Uterus (tissue), 4 donors: Measurements from ENCODE around the gene PLA2G6. TPM values are rescaled to one million over a fixed set of nuclear protein-coding genes. Genes with fewer than 3 reads are reported as not detected.

Source experiments
- DNase-seq, 2 donors: peaks; one replicate each; pipeline ENCODE4 v3.0.0-alpha.2; 2019 to 2020
- H3K27ac ChIP-seq, 2 donors: fragments of 200-600 bp; sonication (generic); 1 replicate in 1 of 2; 2 replicates in 1 of 2; pipeline ENCODE4 v1.5.1; 2016 to 2018
- H3K27me3 ChIP-seq, 2 donors: fragments of 200-600 bp; sonication (generic); one replicate each; pipeline ENCODE4 v1.5.1; 2018 to 2019; ENCODE audit warnings: control low read depth in 1 of 2
- H3K36me3 ChIP-seq, 2 donors: fragments of 200-600 bp; sonication (generic); one replicate each; pipeline ENCODE4 v1.5.1; 2019; ENCODE audit warnings: control low read depth in 1 of 2
- H3K4me1 ChIP-seq, 2 donors: fragments of 200-600 bp; sonication (generic); one replicate each; pipeline ENCODE4 v1.5.1; 2018 to 2019; ENCODE audit warnings: control low read depth in 1 of 2
- H3K4me3 ChIP-seq, 2 donors: fragments of 200-600 bp; sonication (generic); 1 replicate in 1 of 2; 2 replicates in 1 of 2; pipeline ENCODE4 v1.5.1; 2018 to 2019; ENCODE audit warnings: mild to moderate bottlenecking in 1 of 2
- H3K9me3 ChIP-seq, 2 donors: fragments of 200-600 bp; sonication (generic); one replicate each; pipeline ENCODE4 v1.5.1; 2019; ENCODE audit warnings: control low read depth in 1 of 2
- CTCF ChIP-seq, 4 experiments: fragments of 200-600 bp in 2 of 4; fragments of 450-650 bp in 2 of 4; sonication (generic) in 2 of 4; IDR thresholded peaks; one replicate each; pipeline ENCODE4 v1.5.1; 2016 to 2019; ENCODE audit warnings: antibody characterized with exemption in 4 of 4, mild to moderate bottlenecking in 2 of 4, moderate library complexity in 1 of 4
- POLR2A ChIP-seq, 2 donors: fragments of 450-650 bp; IDR thresholded peaks; one replicate each; pipeline ENCODE4 v1.6.1; 2016; ENCODE audit warnings: antibody characterized with exemption in 2 of 2, mild to moderate bottlenecking in 1 of 2, moderate library complexity in 1 of 2
- intact Hi-C: fragments of 100-400 bp; cut with DNase I; formaldehyde crosslinking; loops from one replicate; pipeline ENCODE4 v1.15.1; 2023; ENCODE audit warnings: low total_unique reads
- total RNA-seq, 4 donors: library from RNA; depleted of rRNA in 3 of 4; stranded (reverse); fragments of >200 nt in 3 of 4; gene quantifications; one replicate each; pipeline versions ENCODE4 v1.1.0 to v1.2.4, GENCODE V29; 2014 to 2023
- donor health status: DM: yes; HTN: yes; CAD: no.

PLA2G6 gene
- total RNA-seq, 4 donors from 2014 or later, result 8.7 to 50.9 (median 34.5) TPM

- Histone ChIP-seq H3K9me3 (no peaks in the 10 kb centered on the region), H3K27me3 (no peaks in the 10 kb centered on the region), H3K36me3 (no peaks in the 10 kb centered on the region), H3K4me3 (no peak overlapping the region), H3K4me1 (no peaks in the 10 kb centered on the region), H3K27ac (no peak overlapping the region)
- TF ChIP-seq CTCF (IDR thresholded peaks at IDR 0.05) (no peak), POLR2A (IDR thresholded peaks at IDR 0.05) (no peak)
- no peak for DNase-seq
- intact Hi-C loops, result loop anchor here (10.0 kb wide), 1 partner anchor 97 kb away; no protein-coding TSS in a partner anchor
These were observed 53.8 kb downstream of the PLA2G6 start for GRCh38 chr22:38127869-38128268.

GRCh38 chr22:38126928-38127668 is 54.5 kb downstream of the PLA2G6 start:
- Histone ChIP-seq H3K27me3 (no peaks in the 10 kb centered on the region), H3K9me3 (no peaks in the 10 kb centered on the region), H3K27ac (no peak overlapping the region), H3K36me3 (no peaks in the 10 kb centered on the region), H3K4me3 (no peak overlapping the region), H3K4me1 (no peaks in the 10 kb centered on the region)
- intact Hi-C loops, result loop anchor here (10.0 kb wide), 1 partner anchor 98 kb away; no protein-coding TSS in a partner anchor
- no peak for TF ChIP-seq CTCF (IDR thresholded peaks at IDR 0.05)
- TF ChIP-seq POLR2A (IDR thresholded peaks at IDR 0.05), result no peak
- no peak for DNase-seq

- H3K4me3 ChIP-seq, result no peak overlapping the region
- TF ChIP-seq CTCF (IDR thresholded peaks at IDR 0.05), result no peak
- no peak for TF ChIP-seq POLR2A (IDR thresholded peaks at IDR 0.05)
- intact Hi-C loops, result loop anchor here (10.0 kb wide), 1 partner anchor 99 kb away; no protein-coding TSS in a partner anchor
- H3K36me3 ChIP-seq, result no peaks in the 10 kb centered on the region
- no peak for DNase-seq
- H3K27me3 ChIP-seq, result no peaks in the 10 kb centered on the region
- H3K9me3 ChIP-seq, result no peaks in the 10 kb centered on the region
- H3K4me1 ChIP-seq, result no peaks in the 10 kb centered on the region
- H3K27ac ChIP-seq, result no peak overlapping the region
These were observed 55.9 kb downstream of the PLA2G6 start for GRCh38 chr22:38125751-38126201.

- Histone ChIP-seq H3K9me3 (no peaks in the 10 kb centered on the region), H3K4me1 (no peaks in the 10 kb centered on the region), H3K4me3 (no peak overlapping the region), H3K36me3 (no peaks in the 10 kb centered on the region), H3K27ac (no peak overlapping the region), H3K27me3 (no peaks in the 10 kb centered on the region)
- intact Hi-C loops, result loop anchor here (10.0 kb wide), 1 partner anchor 100 kb away; no protein-coding TSS in a partner anchor
- no peak for DNase-seq
- no peak for TF ChIP-seq CTCF (IDR thresholded peaks at IDR 0.05)
- TF ChIP-seq POLR2A (IDR thresholded peaks at IDR 0.05), result no peak
These were observed 56.5 kb downstream of the PLA2G6 start for GRCh38 chr22:38125038-38125610.
